ENCODE results near the gene LYRM7.

GRCh38 chr5:131228646-131229045 lies 57.9 kb downstream of the LYRM7 start:
- TF ChIP-seq, protein P1, sequence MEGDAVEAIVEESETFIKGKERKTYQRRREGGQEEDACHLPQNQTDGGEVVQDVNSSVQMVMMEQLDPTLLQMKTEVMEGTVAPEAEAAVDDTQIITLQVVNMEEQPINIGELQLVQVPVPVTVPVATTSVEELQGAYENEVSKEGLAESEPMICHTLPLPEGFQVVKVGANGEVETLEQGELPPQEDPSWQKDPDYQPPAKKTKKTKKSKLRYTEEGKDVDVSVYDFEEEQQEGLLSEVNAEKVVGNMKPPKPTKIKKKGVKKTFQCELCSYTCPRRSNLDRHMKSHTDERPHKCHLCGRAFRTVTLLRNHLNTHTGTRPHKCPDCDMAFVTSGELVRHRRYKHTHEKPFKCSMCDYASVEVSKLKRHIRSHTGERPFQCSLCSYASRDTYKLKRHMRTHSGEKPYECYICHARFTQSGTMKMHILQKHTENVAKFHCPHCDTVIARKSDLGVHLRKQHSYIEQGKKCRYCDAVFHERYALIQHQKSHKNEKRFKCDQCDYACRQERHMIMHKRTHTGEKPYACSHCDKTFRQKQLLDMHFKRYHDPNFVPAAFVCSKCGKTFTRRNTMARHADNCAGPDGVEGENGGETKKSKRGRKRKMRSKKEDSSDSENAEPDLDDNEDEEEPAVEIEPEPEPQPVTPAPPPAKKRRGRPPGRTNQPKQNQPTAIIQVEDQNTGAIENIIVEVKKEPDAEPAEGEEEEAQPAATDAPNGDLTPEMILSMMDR (IDR thresholded peaks at IDR 0.05; ENCODE audit: low read length), result no peak
- no peak for TF ChIP-seq EZH2phosphoT487 (IDR thresholded peaks at IDR 0.05; ENCODE audit: low read length)
- no peak for TF ChIP-seq EZH2 (optimal IDR thresholded peaks at IDR 0.05; ENCODE audit: low read depth, low read length)

Data from MM.1S (cell line).